WTC11 (cell line): ENCODE measurements around the gene SGCG. TPM values are rescaled to one million over a fixed set of nuclear protein-coding genes. Genes with fewer than 3 reads are reported as not detected.

Experiments used
- ATAC-seq: fragments of 200-7000 bp; cut with Tn5 transposase; 2 replicates; pipeline ENCODE4 v1.10.0; 2021; ENCODE audit warnings: mild to moderate bottlenecking, moderate library complexity
- CTCF ChIA-PET: fragments of 300-600 bp; sonication (Branson Sonifier 250); formaldehyde crosslinking; loops from one replicate; lab custom pipeline; 2021; ENCODE audit warnings: antibody characterized with exemption; lab: Charles Lee
- POLR2A ChIA-PET: fragments of 350-600 bp; sonication (Branson Sonifier 250); formaldehyde crosslinking; loops from one replicate; lab custom pipeline; 2021; ENCODE audit warnings: antibody characterized with exemption; lab: Charles Lee
- DNase-seq: peaks from one replicate; pipeline ENCODE4 v3.0.0; 2021; ENCODE audit warnings: low spot score
- H3K27ac Mint-ChIP-seq: 2 replicates; pipeline ENCODE4 v1.8.0; 2021; ENCODE audit warnings: mixed read lengths
- H3K27me3 Mint-ChIP-seq: 2 replicates; pipeline ENCODE4 v1.8.0; 2021; ENCODE audit warnings: low read depth, mild to moderate bottlenecking, moderate library complexity, mixed read lengths
- H3K36me3 Mint-ChIP-seq: 2 replicates; pipeline ENCODE4 v1.8.0; 2021; ENCODE audit warnings: mixed read lengths
- H3K4me1 Mint-ChIP-seq: 2 replicates; pipeline ENCODE4 v1.8.0; 2022; ENCODE audit warnings: mixed read lengths
- H3K4me3 Mint-ChIP-seq: 2 replicates; pipeline ENCODE4 v1.8.0; 2021; ENCODE audit warnings: mild to moderate bottlenecking, moderate library complexity, mixed read lengths
- H3K9me3 Mint-ChIP-seq: 2 replicates; pipeline ENCODE4 v1.8.0; 2021; ENCODE audit warnings: mixed read lengths
- AR ChIP-seq: fragments of 250-450 bp; sonication (Bioruptor Pico); IDR thresholded peaks from 2 replicates; pipeline ENCODE4 v1.9.0; 2021; ENCODE audit warnings: mild to moderate bottlenecking
- ATF6 ChIP-seq: sonication (generic); formaldehyde crosslinking; IDR thresholded peaks from 2 replicates; pipeline ENCODE4 v1.8.1; 2023; ENCODE audit warnings: mild to moderate bottlenecking, missing genetic modification reagents
- CREM ChIP-seq: sonication (generic); formaldehyde crosslinking; IDR thresholded peaks from 2 replicates; pipeline ENCODE4 v1.8.1; 2022; ENCODE audit warnings: mild to moderate bottlenecking, missing genetic modification reagents, moderate library complexity
- CTCF ChIP-seq: fragments of 200-600 bp; IDR thresholded peaks from 2 replicates; pipeline ENCODE4 v1.8.0; 2022; ENCODE audit warnings: antibody characterized with exemption
- FOXJ3 ChIP-seq: sonication (generic); formaldehyde crosslinking; IDR thresholded peaks from 2 replicates; pipeline ENCODE4 v1.9.0; 2021; ENCODE audit warnings: missing genetic modification reagents, mild to moderate bottlenecking, borderline replicate concordance
- FOXK1 ChIP-seq: sonication (generic); formaldehyde crosslinking; IDR thresholded peaks from 2 replicates; pipeline ENCODE4 v1.8.0; 2022; ENCODE audit warnings: mild to moderate bottlenecking, moderate library complexity, missing genetic modification reagents
- FOXP1 ChIP-seq: sonication (generic); formaldehyde crosslinking; IDR thresholded peaks from 2 replicates; pipeline ENCODE4 v1.8.0; 2022; ENCODE audit warnings: missing genetic modification reagents, mild to moderate bottlenecking, moderate library complexity, borderline replicate concordance
- FOXP4 ChIP-seq: sonication (generic); formaldehyde crosslinking; IDR thresholded peaks from 2 replicates; pipeline ENCODE4 v1.8.0; 2022; ENCODE audit warnings: mild to moderate bottlenecking, missing genetic modification reagents
- GABPB1 ChIP-seq: sonication (generic); formaldehyde crosslinking; IDR thresholded peaks from 2 replicates; pipeline ENCODE4 v1.8.1; 2023; ENCODE audit warnings: mild to moderate bottlenecking, missing genetic modification reagents
- JAZF1 ChIP-seq: fragments of 250-450 bp; sonication (Bioruptor Pico); IDR thresholded peaks from 2 replicates; pipeline ENCODE4 v1.9.0; 2021; ENCODE audit warnings: moderate library complexity, mild to moderate bottlenecking, inconsistent platforms
- NFE2L1 ChIP-seq: sonication (generic); formaldehyde crosslinking; IDR thresholded peaks from 2 replicates; pipeline ENCODE4 v1.8.1; 2023; ENCODE audit warnings: missing genetic modification reagents
- NR2C2 ChIP-seq: sonication (generic); formaldehyde crosslinking; IDR thresholded peaks from 2 replicates; pipeline ENCODE4 v1.8.0; 2022; ENCODE audit warnings: mild to moderate bottlenecking, missing genetic modification reagents
- PRDM15 ChIP-seq: sonication (generic); formaldehyde crosslinking; IDR thresholded peaks from 2 replicates; pipeline ENCODE4 v1.8.0; 2022; ENCODE audit warnings: missing genetic modification reagents
- SOX15 ChIP-seq: fragments of 250-450 bp; sonication (Bioruptor Pico); IDR thresholded peaks from 2 replicates; pipeline ENCODE4 v1.9.0; 2021; ENCODE audit warnings: mild to moderate bottlenecking
- TP53 ChIP-seq: sonication (generic); formaldehyde crosslinking; IDR thresholded peaks from 2 replicates; pipeline ENCODE4 v1.8.1; 2023; ENCODE audit warnings: mild to moderate bottlenecking, missing genetic modification reagents
- ZBTB21 ChIP-seq: sonication (generic); formaldehyde crosslinking; IDR thresholded peaks from 2 replicates; pipeline ENCODE4 v1.8.1; 2023; ENCODE audit warnings: mild to moderate bottlenecking, missing genetic modification reagents, borderline replicate concordance
- ZMAT4 ChIP-seq: fragments of 250-450 bp; sonication (Bioruptor Pico); IDR thresholded peaks from 2 replicates; pipeline ENCODE4 v1.9.0; 2021; ENCODE audit warnings: mild to moderate bottlenecking
- ZNF138 ChIP-seq: sonication (generic); formaldehyde crosslinking; conservative IDR thresholded peaks from 2 replicates; pipeline ENCODE4 v1.8.1; 2022; ENCODE audit warnings: mild to moderate bottlenecking, moderate library complexity, missing genetic modification reagents
- ZNF232 ChIP-seq: sonication (generic); formaldehyde crosslinking; IDR thresholded peaks from 2 replicates; pipeline ENCODE4 v1.8.0; 2022; ENCODE audit warnings: mild to moderate bottlenecking, missing genetic modification reagents
- ZNF416 ChIP-seq: fragments of 250-450 bp; sonication (Bioruptor Pico); IDR thresholded peaks from 2 replicates; pipeline ENCODE4 v1.9.0; 2021; ENCODE audit warnings: mild to moderate bottlenecking, inconsistent platforms
- ZSCAN18 ChIP-seq: fragments of 250-450 bp; sonication (Bioruptor Pico); IDR thresholded peaks from 2 replicates; pipeline ENCODE4 v2.1.2; 2022; ENCODE audit warnings: mild to moderate bottlenecking, moderate library complexity
- total RNA-seq: library from RNA; stranded (reverse); gene quantifications from 3 replicates; pipeline ENCODE4 v1.2.3, GENCODE V29; 2021

Gene SGCG
- total RNA-seq, 1 experiment from 2014 or later, result not detected

- no peak for TF ChIP-seq AR (CRISPR knock-in tag)
- TF ChIP-seq PRDM15 (CRISPR knock-in tag), result no peak
- no peak for TF ChIP-seq ATF6 (CRISPR knock-in tag)
- TF ChIP-seq ZSCAN18 (CRISPR knock-in tag), result no peak
- TF ChIP-seq CTCF, result no peak
- no peak for TF ChIP-seq NR2C2
- no peak for TF ChIP-seq ZNF138 (CRISPR knock-in tag)
- no peak for TF ChIP-seq ZBTB21 (CRISPR knock-in tag)
- no peak for TF ChIP-seq NFE2L1 (CRISPR knock-in tag)
- TF ChIP-seq, all 79 proteins: peak for 0
Measured at GRCh38 chr13:23201870-23202269, 21.1 kb downstream of the SGCG start (continued).

- TF ChIP-seq JAZF1 (CRISPR knock-in tag), result no peak
- TF ChIP-seq ZNF232 (CRISPR knock-in tag), result no peak
- TF ChIP-seq FOXP1 (CRISPR knock-in tag), result no peak
- no peak for TF ChIP-seq FOXJ3 (CRISPR knock-in tag)
- no peak for TF ChIP-seq ZMAT4 (CRISPR knock-in tag)
- TF ChIP-seq FOXK1 (CRISPR knock-in tag), result no peak
- no peak for TF ChIP-seq TP53
- TF ChIP-seq FOXP4 (CRISPR knock-in tag), result no peak
- TF ChIP-seq ZNF416, result no peak
- TF ChIP-seq CREM, result no peak
- no peak for TF ChIP-seq SOX15 (CRISPR knock-in tag)
- no peak for TF ChIP-seq CTCF
- TF ChIP-seq GABPB1 (CRISPR knock-in tag), result no peak
- TF ChIP-seq, all 79 proteins: peak for 0
- no peak for DNase-seq
- peaks cover 14% of the 10 kb centered on the region for H3K9me3 Mint-ChIP-seq
- no peak overlapping the region for H3K4me3 Mint-ChIP-seq
- H3K27me3 Mint-ChIP-seq, result no peaks in the 10 kb centered on the region; the same call in 1 of the 2 replicates
- ATAC-seq, result no peak
- CTCF ChIA-PET, result no interaction called here
- POLR2A ChIA-PET, result no interaction called here
- H3K4me1 Mint-ChIP-seq, result no peaks in the 10 kb centered on the region
- H3K27ac Mint-ChIP-seq, result no peak overlapping the region
- H3K36me3 Mint-ChIP-seq, result 0 out of 2 replicates have a peak, but pooled peaks cover 3% of the 10 kb centered on the region
Measured at GRCh38 chr13:23202383-23202782, 21.6 kb downstream of the SGCG start.
